ENCODE measurements around the gene EML6.

The EML6 gene

DNA sequence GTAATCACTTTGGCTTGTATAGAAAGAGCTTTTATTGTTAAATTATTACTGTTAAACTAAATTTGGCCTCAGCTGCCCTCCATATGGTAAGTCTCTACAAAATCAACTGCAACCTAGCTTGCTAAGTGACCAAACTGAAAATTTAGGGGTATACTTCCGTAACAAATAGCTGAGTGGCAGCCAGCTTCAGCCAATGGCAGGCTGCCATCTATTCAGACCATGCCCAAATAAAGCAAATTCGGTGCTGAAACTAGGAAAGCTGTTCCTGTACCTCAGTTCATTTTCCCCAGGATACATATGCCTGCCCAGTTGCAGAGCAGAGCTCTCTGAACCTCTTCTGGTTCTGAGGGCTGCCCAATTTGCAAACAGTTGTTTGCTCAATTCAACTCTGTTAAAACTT is 94.8 kb downstream of the EML6 start:
- Histone ChIP-seq H3K4me1 (ENCODE audit: low read length) (no peaks in the 10 kb centered on the region), H3K9me3 (ENCODE audit: insufficient read depth, low read length) (no peaks in the 10 kb centered on the region), H3K27me3 (ENCODE audit: low read depth, low read length) (peaks cover 3% of the 10 kb centered on the region), H4K20me1 (ENCODE audit: insufficient read depth, low read length) (no peaks in the 10 kb centered on the region), H3K4me3 (ENCODE audit: low read length) (no peak overlapping the region), H2AFZ (ENCODE audit: low read depth, low read length) (no peak overlapping the region), H3K79me2 (ENCODE audit: low read length) (no peaks in the 10 kb centered on the region), H3K9ac (ENCODE audit: low read length) (no peak overlapping the region), H3K27ac (ENCODE audit: low read length) (no peak overlapping the region), H3K36me3 (replicated peaks; ENCODE audit: low read depth, low read length) (no peaks in the 10 kb centered on the region), H3K4me2 (ENCODE audit: low read length) (no peak overlapping the region)
- no peak for TF ChIP-seq EZH2phosphoT487 (IDR thresholded peaks at IDR 0.05; ENCODE audit: low read depth)
- TF ChIP-seq, protein P1, sequence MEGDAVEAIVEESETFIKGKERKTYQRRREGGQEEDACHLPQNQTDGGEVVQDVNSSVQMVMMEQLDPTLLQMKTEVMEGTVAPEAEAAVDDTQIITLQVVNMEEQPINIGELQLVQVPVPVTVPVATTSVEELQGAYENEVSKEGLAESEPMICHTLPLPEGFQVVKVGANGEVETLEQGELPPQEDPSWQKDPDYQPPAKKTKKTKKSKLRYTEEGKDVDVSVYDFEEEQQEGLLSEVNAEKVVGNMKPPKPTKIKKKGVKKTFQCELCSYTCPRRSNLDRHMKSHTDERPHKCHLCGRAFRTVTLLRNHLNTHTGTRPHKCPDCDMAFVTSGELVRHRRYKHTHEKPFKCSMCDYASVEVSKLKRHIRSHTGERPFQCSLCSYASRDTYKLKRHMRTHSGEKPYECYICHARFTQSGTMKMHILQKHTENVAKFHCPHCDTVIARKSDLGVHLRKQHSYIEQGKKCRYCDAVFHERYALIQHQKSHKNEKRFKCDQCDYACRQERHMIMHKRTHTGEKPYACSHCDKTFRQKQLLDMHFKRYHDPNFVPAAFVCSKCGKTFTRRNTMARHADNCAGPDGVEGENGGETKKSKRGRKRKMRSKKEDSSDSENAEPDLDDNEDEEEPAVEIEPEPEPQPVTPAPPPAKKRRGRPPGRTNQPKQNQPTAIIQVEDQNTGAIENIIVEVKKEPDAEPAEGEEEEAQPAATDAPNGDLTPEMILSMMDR (IDR thresholded peaks at IDR 0.05; ENCODE audit: low read depth, low read length), result no peak

GRCh38 chr2:54820558-54820957 is 97.1 kb downstream of the EML6 start:
- TF ChIP-seq EZH2phosphoT487 (IDR thresholded peaks at IDR 0.05; ENCODE audit: low read depth), result no peak
- TF ChIP-seq, protein P1 (IDR thresholded peaks at IDR 0.05; ENCODE audit: low read depth, low read length), result no peak
- no peaks in the 10 kb centered on the region for H3K36me3 ChIP-seq (replicated peaks; ENCODE audit: low read depth, low read length)
- no peaks in the 10 kb centered on the region for H3K4me1 ChIP-seq (ENCODE audit: low read length)
- H3K27ac ChIP-seq (ENCODE audit: low read length), result no peak overlapping the region
- no peaks in the 10 kb centered on the region for H4K20me1 ChIP-seq (ENCODE audit: insufficient read depth, low read length)
- H3K27me3 ChIP-seq (ENCODE audit: low read depth, low read length), result peaks cover 10% of the 10 kb centered on the region
- H3K9me3 ChIP-seq (ENCODE audit: insufficient read depth, low read length), result no peaks in the 10 kb centered on the region
- H3K4me2 ChIP-seq (ENCODE audit: low read length), result no peak overlapping the region
- H3K4me3 ChIP-seq (ENCODE audit: low read length), result no peak overlapping the region
- H3K9ac ChIP-seq (ENCODE audit: low read length), result no peak overlapping the region
- H2AFZ ChIP-seq (ENCODE audit: low read depth, low read length), result no peak overlapping the region
- no peaks in the 10 kb centered on the region for H3K79me2 ChIP-seq (ENCODE audit: low read length)

DNA sequence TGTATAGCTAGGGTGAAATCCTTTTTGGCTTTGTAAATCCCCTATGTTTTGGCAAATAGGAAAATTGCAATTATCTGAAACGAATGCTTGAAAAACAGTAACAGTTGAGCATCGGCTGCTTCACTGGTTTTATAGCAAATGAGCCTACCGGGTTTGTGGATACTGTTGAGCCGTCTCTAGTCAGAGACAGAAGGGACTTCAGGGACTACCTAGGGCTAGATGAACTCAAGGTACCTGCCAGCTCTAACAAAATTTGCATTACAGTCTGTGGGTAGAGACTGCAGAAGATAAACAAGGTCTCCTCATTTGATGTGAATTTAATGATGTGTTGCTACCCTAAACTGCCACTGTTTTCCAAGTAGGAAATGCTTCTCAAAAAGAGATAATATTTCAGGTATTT is 101.1 kb downstream of the EML6 start:
- Histone ChIP-seq H2AFZ (ENCODE audit: low read depth, low read length) (no peak overlapping the region), H3K36me3 (replicated peaks; ENCODE audit: low read depth, low read length) (no peaks in the 10 kb centered on the region), H4K20me1 (ENCODE audit: insufficient read depth, low read length) (no peaks in the 10 kb centered on the region), H3K27ac (ENCODE audit: low read length) (no peak overlapping the region), H3K79me2 (ENCODE audit: low read length) (no peaks in the 10 kb centered on the region), H3K27me3 (ENCODE audit: low read depth, low read length) (peaks cover 25% of the 10 kb centered on the region), H3K9me3 (ENCODE audit: insufficient read depth, low read length) (no peaks in the 10 kb centered on the region), H3K4me1 (ENCODE audit: low read length) (no peaks in the 10 kb centered on the region), H3K9ac (ENCODE audit: low read length) (no peak overlapping the region), H3K4me3 (ENCODE audit: low read length) (no peak overlapping the region), H3K4me2 (ENCODE audit: low read length) (no peak overlapping the region)
- no peak for TF ChIP-seq EZH2phosphoT487 (IDR thresholded peaks at IDR 0.05; ENCODE audit: low read depth)
- TF ChIP-seq, protein P1 (IDR thresholded peaks at IDR 0.05; ENCODE audit: low read depth, low read length), result no peak

- Histone ChIP-seq H3K27ac (ENCODE audit: low read length) (no peak overlapping the region), H2AFZ (ENCODE audit: low read depth, low read length) (no peak overlapping the region), H3K4me3 (ENCODE audit: low read length) (no peak overlapping the region), H3K79me2 (ENCODE audit: low read length) (no peaks in the 10 kb centered on the region), H3K9me3 (ENCODE audit: insufficient read depth, low read length) (no peaks in the 10 kb centered on the region), H3K4me1 (ENCODE audit: low read length) (no peaks in the 10 kb centered on the region), H3K4me2 (ENCODE audit: low read length) (no peak overlapping the region), H3K27me3 (ENCODE audit: low read depth, low read length) (peaks cover 16% of the 10 kb centered on the region), H4K20me1 (ENCODE audit: insufficient read depth, low read length) (no peaks in the 10 kb centered on the region), H3K9ac (ENCODE audit: low read length) (no peak overlapping the region), H3K36me3 (replicated peaks; ENCODE audit: low read depth, low read length) (no peaks in the 10 kb centered on the region)
- no peak for TF ChIP-seq EZH2phosphoT487 (IDR thresholded peaks at IDR 0.05; ENCODE audit: low read depth)
- TF ChIP-seq, protein P1 (IDR thresholded peaks at IDR 0.05; ENCODE audit: low read depth, low read length), result no peak
Measured at GRCh38 chr2:54830546-54830945, 107.1 kb downstream of the EML6 start.
